Parathyroid adenoma (tissue), 2 donors: Measurements from ENCODE around the gene GPER1.

Source experiments
- H2AFZ ChIP-seq: fragments of 300-600 bp; sonication (generic); one replicate; pipeline ENCODE4 v1.7.0; 2017; ENCODE audit warnings: antibody characterized with exemption, mild to moderate bottlenecking
- H3K27ac ChIP-seq: fragments of 300-600 bp; sonication (generic); one replicate; pipeline ENCODE4 v1.7.0; 2017
- H3K27me3 ChIP-seq: fragments of 300-600 bp; sonication (generic); one replicate; pipeline ENCODE4 v1.7.0; 2017; ENCODE audit warnings: low read length; ENCODE audit not compliant: control insufficient read depth, insufficient read depth
- H3K36me3 ChIP-seq: fragments of 300-600 bp; sonication (generic); one replicate; pipeline ENCODE4 v1.7.0; 2017; ENCODE audit warnings: low read length; ENCODE audit not compliant: control insufficient read depth, insufficient read depth
- H3K4me1 ChIP-seq: fragments of 300-600 bp; sonication (generic); one replicate; pipeline ENCODE4 v1.7.0; 2017; ENCODE audit warnings: control low read depth
- H3K4me2 ChIP-seq: fragments of 300-600 bp; sonication (generic); one replicate; pipeline ENCODE4 v1.7.0; 2017; ENCODE audit warnings: low read length
- H3K4me3 ChIP-seq: fragments of 300-600 bp; sonication (generic); one replicate; pipeline ENCODE4 v1.7.0; 2017; ENCODE audit warnings: low read depth, low read length
- H3K79me2 ChIP-seq: fragments of 300-600 bp; sonication (generic); one replicate; pipeline ENCODE4 v1.7.0; 2017; ENCODE audit warnings: control low read depth
- H3K9ac ChIP-seq: fragments of 300-600 bp; sonication (generic); one replicate; pipeline ENCODE4 v1.7.0; 2017; ENCODE audit warnings: mild to moderate bottlenecking
- H3K9me3 ChIP-seq: fragments of 300-600 bp; sonication (generic); one replicate; pipeline ENCODE4 v1.7.0; 2017; ENCODE audit warnings: low read length; ENCODE audit not compliant: control insufficient read depth
- TF ChIP-seq, protein P1 (sequence below): fragments of 300-600 bp; sonication (generic); IDR thresholded peaks from one replicate; pipeline ENCODE4 v1.7.0; 2017; ENCODE audit warnings: antibody characterized with exemption, mild to moderate bottlenecking
- donor health status: primary hyperparathyroidism.

The GPER1 gene

DNA sequence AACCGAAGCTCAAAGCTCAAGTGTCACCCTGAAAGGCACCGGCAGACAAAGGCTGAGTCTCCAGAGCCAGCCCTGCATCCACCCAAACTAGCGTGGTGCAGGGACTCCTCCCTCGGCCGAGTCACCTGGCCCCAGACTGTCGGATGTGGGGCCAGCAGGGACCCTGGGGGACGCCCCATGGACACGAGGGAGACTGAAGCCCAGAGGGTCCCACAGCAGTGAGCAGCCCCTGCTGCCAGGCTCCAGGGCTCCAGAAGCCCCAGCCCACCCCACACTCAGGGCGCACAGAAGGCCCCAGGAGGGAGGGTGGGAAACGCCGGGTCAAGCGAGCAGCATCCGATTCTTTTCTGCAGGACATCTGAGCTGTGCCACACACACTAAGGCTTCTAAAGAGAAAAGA, 23.3 kb upstream of the GPER1 start:
- TF ChIP-seq, protein P1, sequence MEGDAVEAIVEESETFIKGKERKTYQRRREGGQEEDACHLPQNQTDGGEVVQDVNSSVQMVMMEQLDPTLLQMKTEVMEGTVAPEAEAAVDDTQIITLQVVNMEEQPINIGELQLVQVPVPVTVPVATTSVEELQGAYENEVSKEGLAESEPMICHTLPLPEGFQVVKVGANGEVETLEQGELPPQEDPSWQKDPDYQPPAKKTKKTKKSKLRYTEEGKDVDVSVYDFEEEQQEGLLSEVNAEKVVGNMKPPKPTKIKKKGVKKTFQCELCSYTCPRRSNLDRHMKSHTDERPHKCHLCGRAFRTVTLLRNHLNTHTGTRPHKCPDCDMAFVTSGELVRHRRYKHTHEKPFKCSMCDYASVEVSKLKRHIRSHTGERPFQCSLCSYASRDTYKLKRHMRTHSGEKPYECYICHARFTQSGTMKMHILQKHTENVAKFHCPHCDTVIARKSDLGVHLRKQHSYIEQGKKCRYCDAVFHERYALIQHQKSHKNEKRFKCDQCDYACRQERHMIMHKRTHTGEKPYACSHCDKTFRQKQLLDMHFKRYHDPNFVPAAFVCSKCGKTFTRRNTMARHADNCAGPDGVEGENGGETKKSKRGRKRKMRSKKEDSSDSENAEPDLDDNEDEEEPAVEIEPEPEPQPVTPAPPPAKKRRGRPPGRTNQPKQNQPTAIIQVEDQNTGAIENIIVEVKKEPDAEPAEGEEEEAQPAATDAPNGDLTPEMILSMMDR: no peak
- Histone ChIP-seq H3K79me2 (peaks cover 36% of the 10 kb centered on the region), H3K27me3 (no peaks in the 10 kb centered on the region), H3K4me3 (no peak overlapping the region), H3K27ac (no peak overlapping the region), H3K4me2 (peak overlapping the region; percentile 74), H3K9ac (no peak overlapping the region), H3K36me3 (no peaks in the 10 kb centered on the region), H2AFZ (no peak overlapping the region), H3K9me3 (no peaks in the 10 kb centered on the region), H3K4me1 (peaks cover 5% of the 10 kb centered on the region)

DNA sequence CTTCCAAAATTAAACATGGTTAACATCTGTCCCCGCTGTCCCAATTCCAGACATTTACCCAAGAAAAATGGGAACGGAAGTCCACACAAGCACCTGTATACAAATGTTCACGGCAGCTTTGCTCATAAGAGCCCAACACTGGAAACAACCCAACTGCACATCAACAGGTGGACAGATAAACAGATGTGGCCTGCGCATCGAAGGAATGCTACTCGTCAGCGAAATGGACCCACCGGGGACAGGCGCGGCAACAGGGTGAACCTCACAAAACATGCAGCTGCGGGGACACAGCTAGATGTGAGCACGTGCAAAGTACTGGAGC, 22.7 kb upstream of the GPER1 start:
- Histone ChIP-seq H3K4me1 (peaks cover 5% of the 10 kb centered on the region), H3K4me3 (peak overlapping the region; percentile 41)

DNA sequence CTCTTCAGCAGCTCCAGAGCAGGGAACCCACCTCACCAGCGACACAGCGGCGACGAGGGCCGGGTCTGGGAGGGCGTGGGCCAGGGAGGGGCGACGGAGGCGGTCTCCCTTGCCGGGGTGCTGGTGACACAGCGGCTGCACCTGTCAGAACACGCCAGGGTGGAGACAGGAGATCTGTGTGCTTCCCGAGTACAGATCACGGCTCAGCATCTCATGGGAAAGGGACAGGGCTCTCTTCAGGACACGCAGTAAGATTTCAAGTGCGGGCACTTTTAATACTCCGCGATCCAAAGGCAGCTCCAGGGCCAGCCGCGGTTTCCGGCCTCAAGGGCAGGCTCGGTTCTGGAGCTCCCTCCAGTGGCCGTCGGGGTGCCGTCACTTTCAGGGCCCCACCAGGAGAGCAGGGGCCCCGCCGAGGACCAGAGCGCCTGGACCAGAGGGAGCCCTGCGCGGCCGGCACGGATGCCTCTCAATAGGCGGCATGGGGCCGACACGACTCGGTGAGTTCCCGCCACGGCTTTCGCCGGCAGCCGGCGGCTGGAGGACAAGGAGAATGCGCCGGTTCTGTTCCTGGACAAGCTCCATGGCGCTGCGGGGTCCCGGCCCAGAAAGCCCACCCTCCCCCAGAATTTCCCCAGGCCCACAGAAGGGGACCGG, 22.2 kb upstream of the GPER1 start:
- peaks cover 36% of the 10 kb centered on the region for H3K79me2 ChIP-seq
- no peak overlapping the region for H3K27ac ChIP-seq
- no peaks in the 10 kb centered on the region for H3K36me3 ChIP-seq
- H3K4me3 ChIP-seq: peak overlapping the region; percentile 41
- no peak overlapping the region for H3K9ac ChIP-seq
- H3K4me2 ChIP-seq: peak overlapping the region; percentile 74
- H3K27me3 ChIP-seq: no peaks in the 10 kb centered on the region
- TF ChIP-seq, protein P1: peak; percentile 97
- no peaks in the 10 kb centered on the region for H3K9me3 ChIP-seq
- peaks cover 5% of the 10 kb centered on the region for H3K4me1 ChIP-seq
- H2AFZ ChIP-seq: peak overlapping the region; percentile 31

More for the DNA sequence above, 22.7 kb upstream of the GPER1 start:
- TF ChIP-seq, protein P1: no peak
- no peak overlapping the region for H3K9ac ChIP-seq
- H3K36me3 ChIP-seq: no peaks in the 10 kb centered on the region
- no peak overlapping the region for H3K27ac ChIP-seq
- H3K27me3 ChIP-seq: no peaks in the 10 kb centered on the region
- peaks cover 36% of the 10 kb centered on the region for H3K79me2 ChIP-seq
- peak overlapping the region; percentile 74 for H3K4me2 ChIP-seq
- H2AFZ ChIP-seq: peak overlapping the region; percentile 31
- H3K9me3 ChIP-seq: no peaks in the 10 kb centered on the region

DNA sequence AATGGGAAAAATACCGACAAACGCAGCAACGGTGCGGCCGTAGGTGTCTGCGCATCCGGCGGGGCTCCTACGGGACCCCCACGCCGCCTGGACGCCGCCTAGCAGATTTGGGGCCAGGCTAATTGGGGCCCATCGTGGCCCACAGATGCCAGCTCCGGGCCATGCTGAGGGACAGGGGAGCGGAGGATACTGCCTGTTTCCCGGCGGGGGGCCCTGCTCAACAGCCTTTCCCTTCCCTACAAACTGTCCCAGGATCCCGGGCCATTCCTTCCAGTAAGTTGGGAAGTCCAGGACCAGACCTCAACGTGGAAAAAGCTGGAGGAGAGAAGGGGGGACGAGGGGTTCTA, 21.7 kb upstream of the GPER1 start:
- Histone ChIP-seq H3K27me3 (no peaks in the 10 kb centered on the region), H3K27ac (no peak overlapping the region)
- TF ChIP-seq, protein P1: no peak

DNA sequence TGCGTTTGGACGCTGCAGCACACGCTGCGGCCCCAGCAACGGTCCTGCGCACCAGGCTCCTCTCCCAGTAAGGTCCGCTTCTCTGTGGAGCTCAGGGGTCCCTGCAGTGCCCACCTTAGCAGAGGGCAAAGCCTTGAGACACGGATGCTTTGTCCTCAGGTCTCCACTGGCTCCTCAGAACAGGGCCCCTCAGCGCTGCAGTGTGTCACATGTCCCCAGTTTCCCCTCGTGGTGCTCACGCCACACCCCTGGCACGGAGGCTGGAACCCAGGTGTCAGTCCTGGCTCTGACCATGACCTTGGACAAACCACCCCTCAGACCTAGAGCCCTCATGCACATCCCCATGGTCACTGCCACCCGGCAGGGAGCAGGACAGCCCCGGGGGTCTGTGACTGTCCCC, 19.9 kb upstream of the GPER1 start:
- H3K9me3 ChIP-seq: no peaks in the 10 kb centered on the region
- H3K36me3 ChIP-seq: no peaks in the 10 kb centered on the region

More for the DNA sequence above, 21.7 kb upstream of the GPER1 start:
- Histone ChIP-seq H3K4me1 (peaks cover 5% of the 10 kb centered on the region), H3K79me2 (peaks cover 36% of the 10 kb centered on the region), H2AFZ (no peak overlapping the region), H3K4me2 (no peak overlapping the region), H3K9me3 (no peaks in the 10 kb centered on the region), H3K9ac (no peak overlapping the region), H3K36me3 (no peaks in the 10 kb centered on the region), H3K4me3 (no peak overlapping the region)

More for the DNA sequence above, 19.9 kb upstream of the GPER1 start:
- peaks cover 24% of the 10 kb centered on the region for H3K79me2 ChIP-seq
- H2AFZ ChIP-seq: no peak overlapping the region
- TF ChIP-seq, protein P1: no peak
- H3K4me2 ChIP-seq: no peak overlapping the region
- H3K9ac ChIP-seq: no peak overlapping the region
- peaks cover 5% of the 10 kb centered on the region for H3K4me1 ChIP-seq
- no peak overlapping the region for H3K4me3 ChIP-seq
- no peak overlapping the region for H3K27ac ChIP-seq
- H3K27me3 ChIP-seq: no peaks in the 10 kb centered on the region
